T-helper 2 cell (primary cell): ENCODE measurements around the gene MICU1.
"Not testable (repeated sequence)": the region's sequence is repeated elsewhere in the genome, so short reads cannot be mapped to it uniquely, and the experiment has no call there.

ENCODE experiments used
- DNase-seq, 5 experiments: peaks; one replicate each; pipeline versions ENCODE4 v3.0.0 to v3.0.0-alpha.2; 2012 to 2022

Gene MICU1

GRCh38 chr10:72385724-72386123 is 240.2 kb downstream of the MICU1 start:
- DNase-seq, result no peak

- not testable (repeated sequence) for DNase-seq
These were observed 240.9 kb downstream of the MICU1 start for GRCh38 chr10:72384982-72385381.

- no peak for DNase-seq
These were observed 246.1 kb downstream of the MICU1 start for GRCh38 chr10:72379776-72380175.

GRCh38 chr10:72379062-72379461 is 246.8 kb downstream of the MICU1 start:
- DNase-seq, result peak in 1 of 5 experiments; percentile 32

- no peak for DNase-seq
These were observed 250.3 kb downstream of the MICU1 start for GRCh38 chr10:72375585-72375984.

GRCh38 chr10:72375173-72375572 is 250.7 kb downstream of the MICU1 start:
- no peak for DNase-seq

GRCh38 chr10:72370201-72370722 is 255.6 kb downstream of the MICU1 start:
- DNase-seq, result peak in 2 of 5 experiments; percentile 88 to 90

GRCh38 chr10:72367301-72367960 is 258.4 kb downstream of the MICU1 start:
- DNase-seq, result no peak

GRCh38 chr10:72365106-72365895 is 260.6 kb downstream of the MICU1 start:
- DNase-seq, result no peak

- peak; percentile 47 to 92 (median 76) for DNase-seq
These were observed 261.6 kb downstream of the MICU1 start for GRCh38 chr10:72364239-72364777.

GRCh38 chr10:72356987-72357386 is 268.9 kb downstream of the MICU1 start:
- no peak for DNase-seq

GRCh38 chr10:72356115-72356514 is 269.8 kb downstream of the MICU1 start:
- no peak for DNase-seq

GRCh38 chr10:72355214-72355555 is 270.7 kb downstream of the MICU1 start:
- DNase-seq, result no peak

- DNase-seq, result peak; percentile 75 to 96 (median 86)
These were observed 271.3 kb downstream of the MICU1 start, which contains the start of gene DNAJB12 for GRCh38 chr10:72354356-72355213. Gene DNAJB12 (minus strand): TSS chr10:72354919. CDS start chr10:72354897, 22 bp downstream.

GRCh38 chr10:72353965-72354355 is 271.9 kb downstream of the MICU1 start:
- no peak for DNase-seq

GRCh38 chr10:72353028-72353964 is 272.6 kb downstream of the MICU1 start:
- no peak for DNase-seq

GRCh38 chr10:72351479-72351878 is 274.4 kb downstream of the MICU1 start:
- no peak for DNase-seq

- no peak for DNase-seq
These were observed 276.4 kb downstream of the MICU1 start for GRCh38 chr10:72349438-72349837.

- DNase-seq, result no peak
These were observed 277.6 kb downstream of the MICU1 start for GRCh38 chr10:72348282-72348681.

- not testable (repeated sequence) for DNase-seq
These were observed 279.8 kb downstream of the MICU1 start for GRCh38 chr10:72346117-72346516.

- DNase-seq, result peak in 1 of 5 experiments; percentile 51
These were observed 280.9 kb downstream of the MICU1 start for GRCh38 chr10:72344932-72345331.
